Left colon (tissue), 2 donors: ENCODE data around the gene LMO4. TPM values are rescaled to one million over a fixed set of nuclear protein-coding genes. Genes with fewer than 3 reads are reported as not detected.
A peak's percentile ranks its signal among the peaks of the same experiment; 100 is the strongest.

ENCODE experiments used
- ATAC-seq: fragments of 200-7000 bp; cut with Tn5 transposase; one replicate; pipeline ENCODE4 v1.9.1; 2020; ENCODE audit warnings: mild to moderate bottlenecking, moderate library complexity
- DNase-seq, 2 donors: peaks; one replicate each; pipeline ENCODE4 v3.0.0-alpha.2; 2020
- intact Hi-C, 2 donors: fragments of 100-400 bp; cut with DNase I in 1 of 2; cut with micrococcal nuclease in 1 of 2; formaldehyde crosslinking; loops; one replicate each; pipeline versions ENCODE4 v1.11.2 to v1.14.0; 2022; cut with DNase I, micrococcal nuclease
- total RNA-seq, 2 donors: library from RNA; stranded (reverse); fragmentation: NEBNext Ultra II Directional; extraction: Animal tissue kit (Norgen Biotek cat#: 25700); gene quantifications; one replicate each; pipeline ENCODE4 v1.2.1, GENCODE V29; 2021
- donor health status: DM: no; HTN: no; CAD: no.
- donor health status: DM: yes; HTN: yes; CAD: no.

Gene LMO4
- total RNA-seq, 2 donors from 2014 or later = 20.3 to 32.4 TPM

GRCh38 chr1:87346130-87346814 lies 17.6 kb downstream of the LMO4 start:
- no peak for DNase-seq
- ATAC-seq = peak; percentile 48
- intact Hi-C loops = no loop called here

DNA sequence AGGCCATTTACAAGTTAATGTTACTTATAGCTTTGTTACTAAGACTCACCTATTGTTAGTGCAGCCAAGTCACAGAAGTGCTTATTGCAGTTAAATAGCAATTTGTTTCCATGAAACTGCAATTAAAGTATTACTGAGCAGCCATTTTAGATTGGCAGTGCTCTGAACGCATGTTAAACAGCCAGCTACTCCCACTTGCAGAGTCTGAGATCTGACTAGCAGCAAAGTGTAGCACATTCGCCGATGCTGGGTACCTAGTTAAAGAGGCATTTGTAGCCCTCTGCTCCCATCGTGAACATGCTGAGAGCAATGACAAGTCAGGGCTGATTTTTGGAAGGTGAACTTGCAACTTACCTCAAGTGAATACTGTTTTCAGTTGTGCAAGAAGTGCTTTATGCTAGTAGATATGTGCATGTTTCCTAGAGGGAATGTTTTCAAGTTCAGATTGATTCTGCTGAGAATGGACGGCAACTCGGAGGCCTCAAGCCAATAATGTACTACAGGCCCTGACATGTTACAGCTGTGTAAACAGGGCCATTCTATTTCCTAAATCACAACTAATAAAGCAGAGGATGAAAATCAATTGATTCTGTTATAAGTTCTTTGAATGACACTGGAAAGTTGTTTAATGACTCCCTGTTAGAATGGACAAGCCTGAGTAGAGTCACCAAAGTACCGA lies 19.8 kb downstream of the LMO4 start:
- DNase-seq = no peak
- ATAC-seq = no peak
- intact Hi-C loops = no loop called here

- intact Hi-C loops = no loop called here
- no peak for DNase-seq
- no peak for ATAC-seq
Observed at GRCh38 chr1:87349036-87349435, 20.4 kb downstream of the LMO4 start.

DNA sequence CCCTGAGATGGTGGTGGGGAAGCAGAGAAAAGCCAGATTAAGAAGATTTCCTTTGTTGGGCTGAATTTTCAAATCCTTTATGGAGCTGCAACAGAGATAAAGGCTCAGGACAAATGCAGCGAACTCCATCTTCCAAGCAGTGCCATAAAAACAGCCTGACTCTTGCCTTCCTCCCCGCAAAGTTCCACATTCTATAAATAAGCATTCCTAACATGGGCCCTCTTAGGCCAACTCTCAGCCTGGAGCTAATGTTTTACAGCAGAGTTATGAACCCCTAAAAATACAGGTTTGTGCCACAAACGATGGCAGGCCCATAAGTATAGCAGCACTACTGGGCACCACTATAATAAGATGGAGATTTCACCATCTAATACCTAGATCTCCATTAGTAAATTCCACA lies 27.2 kb downstream of the LMO4 start:
- intact Hi-C loops = no loop called here
- no peak for DNase-seq
- no peak for ATAC-seq

DNA sequence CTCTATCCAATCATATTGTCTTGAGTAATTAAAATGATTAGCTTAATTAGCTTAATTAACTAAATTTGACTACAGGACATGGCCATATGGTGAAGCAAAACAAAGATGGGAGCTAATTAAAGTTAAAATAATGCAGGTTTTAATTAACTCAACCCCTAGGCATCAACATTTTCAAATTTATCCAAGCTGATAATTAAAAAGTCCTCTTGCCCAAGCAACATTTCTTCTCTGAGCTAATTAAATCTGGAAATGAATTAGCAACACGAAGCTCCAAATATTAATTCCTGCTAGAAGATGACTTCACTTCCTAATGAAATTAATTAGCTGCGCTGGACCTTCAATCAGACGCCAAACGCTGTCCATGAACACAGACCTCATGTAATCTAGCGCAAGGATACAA lies 27.9 kb downstream of the LMO4 start:
- intact Hi-C loops = no loop called here
- DNase-seq (no peak), ATAC-seq (no peak)

DNA sequence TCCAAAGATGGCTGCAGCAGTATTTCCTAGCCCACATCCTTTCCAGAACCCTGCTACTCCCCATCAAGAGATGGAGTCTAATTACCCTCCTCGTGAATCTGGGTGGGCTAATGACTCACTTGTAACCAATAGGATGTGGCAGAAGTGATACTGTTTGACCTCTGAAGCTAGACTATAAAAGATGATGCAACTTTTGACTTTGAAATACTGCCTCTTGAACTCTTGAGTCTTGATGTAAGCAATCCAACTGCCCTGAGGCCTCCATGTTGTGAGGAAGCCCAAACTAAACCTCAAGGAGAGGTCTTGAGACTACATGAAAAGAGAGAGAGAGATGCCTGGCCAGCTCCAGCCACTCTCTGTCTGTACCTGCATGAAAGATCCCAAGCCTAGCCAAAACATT lies 29.5 kb downstream of the LMO4 start:
- ATAC-seq (no peak), DNase-seq (no peak)
- intact Hi-C loops = no loop called here

GRCh38 chr1:87359586-87359985 lies 30.9 kb downstream of the LMO4 start:
- ATAC-seq (no peak), DNase-seq (no peak)
- intact Hi-C loops = no loop called here

- no peak for ATAC-seq
- intact Hi-C loops = no loop called here
- no peak for DNase-seq
Observed at GRCh38 chr1:87362063-87362833, 33.6 kb downstream of the LMO4 start.

GRCh38 chr1:87362834-87363426 lies 34.2 kb downstream of the LMO4 start:
- DNase-seq (no peak), ATAC-seq (no peak)
- intact Hi-C loops = no loop called here

DNA sequence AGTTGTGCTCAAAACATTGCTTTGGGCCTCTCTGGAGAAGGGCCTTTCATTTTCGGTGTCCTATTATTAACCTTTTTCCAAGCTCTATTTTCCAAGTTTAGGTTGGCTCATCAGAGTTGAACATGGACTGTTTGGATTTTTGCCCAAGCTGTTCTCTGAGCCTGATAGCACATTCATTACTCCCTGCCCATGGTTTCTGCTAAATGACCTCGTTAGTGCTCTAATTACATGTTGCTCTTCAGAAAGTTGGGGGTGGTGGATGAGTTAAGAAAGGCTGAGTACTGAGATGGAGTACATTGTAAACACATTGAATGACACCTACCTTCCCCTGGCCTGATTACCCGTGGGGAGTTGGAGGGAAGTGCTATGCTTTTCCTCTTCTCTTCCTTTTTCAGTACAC lies 38.9 kb downstream of the LMO4 start:
- DNase-seq = no peak
- no peak for ATAC-seq
- intact Hi-C loops = no loop called here

DNA sequence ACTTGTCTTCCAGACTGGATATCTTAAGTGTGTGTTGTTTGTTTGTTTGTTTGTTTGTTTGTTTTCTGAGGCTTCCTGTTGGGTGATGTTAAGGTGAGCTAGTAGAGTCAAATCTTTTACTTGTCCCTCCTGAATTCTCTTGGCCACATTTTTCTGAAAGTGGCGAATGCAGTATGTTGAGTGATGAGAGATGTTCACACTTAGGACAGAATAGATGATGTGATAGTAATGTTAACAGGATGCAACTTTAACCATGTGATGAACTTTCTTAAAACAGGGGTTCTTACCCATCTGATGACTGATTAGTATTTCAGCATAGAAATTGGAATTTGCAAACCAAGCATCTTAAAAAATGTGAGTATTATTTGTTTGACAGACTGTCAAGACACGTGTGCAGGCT lies 40.2 kb downstream of the LMO4 start:
- intact Hi-C loops = no loop called here
- no peak for ATAC-seq
- no peak for DNase-seq

DNA sequence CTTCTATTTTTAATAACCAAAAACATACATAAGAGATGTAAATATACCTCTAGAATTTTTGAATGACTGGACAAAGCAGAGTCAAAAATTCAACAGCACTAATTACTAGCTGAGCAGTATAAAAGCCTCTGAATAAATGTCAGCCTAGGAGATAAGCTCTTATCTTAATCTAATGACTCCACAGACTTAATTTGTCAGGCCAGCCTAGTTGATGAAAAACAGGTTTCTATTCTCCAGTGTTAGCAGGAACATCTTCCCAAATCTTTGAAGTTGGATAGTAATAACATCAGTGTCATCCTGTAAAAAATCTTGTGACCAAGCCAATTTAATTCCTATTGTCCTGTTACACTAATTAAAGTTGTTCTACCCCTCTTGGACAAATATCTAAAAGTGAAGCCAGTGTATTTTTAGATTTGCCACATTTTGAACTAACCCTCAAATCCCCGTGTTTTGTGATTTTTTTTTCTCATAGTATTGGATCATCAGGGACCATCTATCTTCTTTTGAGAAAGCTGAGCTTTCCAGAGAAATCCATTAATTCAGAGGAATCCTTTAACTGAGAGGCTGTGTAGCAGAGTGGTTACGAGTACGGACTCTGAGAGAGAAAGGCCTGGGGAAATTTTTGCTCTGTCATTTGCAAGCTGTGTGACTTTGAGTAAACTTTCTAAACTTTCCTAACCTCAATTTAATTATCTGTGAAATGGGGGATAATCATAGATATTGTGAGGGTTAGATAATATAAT lies 41.2 kb downstream of the LMO4 start:
- DNase-seq (no peak), ATAC-seq (no peak)
- intact Hi-C loops = no loop called here

- DNase-seq (no peak), ATAC-seq (no peak)
- intact Hi-C loops = no loop called here
Observed at GRCh38 chr1:87370544-87370943, 41.9 kb downstream of the LMO4 start.

DNA sequence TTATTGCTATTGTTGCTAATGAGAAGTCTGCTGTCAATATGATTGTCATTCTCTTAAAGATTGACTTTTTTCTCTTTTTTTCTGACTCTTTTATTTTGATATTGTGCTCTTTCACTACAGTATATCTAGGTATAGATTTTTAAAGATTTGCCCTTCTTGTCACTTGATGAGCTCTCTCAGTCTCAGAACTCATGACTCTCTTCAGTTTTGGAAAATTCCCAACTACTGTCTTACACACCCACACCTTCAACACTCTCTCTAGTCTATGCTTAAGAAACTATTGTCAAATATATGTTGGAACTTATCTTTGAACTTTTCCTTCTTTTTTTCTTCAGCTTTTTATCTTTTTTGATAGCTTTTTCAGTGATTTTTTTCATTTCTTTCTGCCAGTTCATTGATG lies 50.6 kb downstream of the LMO4 start:
- DNase-seq = no peak
- no peak for ATAC-seq
- intact Hi-C loops = no loop called here

DNA sequence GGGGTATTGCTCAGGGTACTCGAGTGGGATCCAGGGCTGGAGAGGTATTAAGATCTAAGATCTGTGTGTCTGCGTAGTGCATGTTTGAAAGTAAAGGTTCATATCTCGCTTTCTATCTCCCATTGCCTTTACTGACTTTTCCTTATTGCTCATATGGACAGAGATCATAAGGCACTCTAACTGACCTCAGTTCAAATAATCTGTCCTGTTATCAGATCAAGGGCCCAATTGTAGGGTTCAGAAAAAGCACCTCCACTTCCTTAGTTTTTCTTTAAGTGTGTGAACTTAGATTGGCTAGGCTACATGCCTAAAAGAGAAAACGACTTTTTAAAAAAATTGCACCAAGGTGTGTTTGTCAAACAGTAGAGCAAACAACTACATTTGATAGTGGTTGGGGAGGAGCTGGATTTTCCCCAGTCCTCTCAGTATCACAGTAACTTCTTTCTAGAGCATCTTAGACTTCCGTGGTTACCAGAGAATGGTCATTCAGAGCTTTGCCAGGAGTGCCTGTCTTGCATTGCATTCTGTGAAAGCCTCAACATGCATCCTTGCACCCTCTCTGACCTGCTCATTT lies 57.6 kb downstream of the LMO4 start:
- ATAC-seq (peak; percentile 94), DNase-seq (no peak)
- intact Hi-C loops = no loop called here

DNA sequence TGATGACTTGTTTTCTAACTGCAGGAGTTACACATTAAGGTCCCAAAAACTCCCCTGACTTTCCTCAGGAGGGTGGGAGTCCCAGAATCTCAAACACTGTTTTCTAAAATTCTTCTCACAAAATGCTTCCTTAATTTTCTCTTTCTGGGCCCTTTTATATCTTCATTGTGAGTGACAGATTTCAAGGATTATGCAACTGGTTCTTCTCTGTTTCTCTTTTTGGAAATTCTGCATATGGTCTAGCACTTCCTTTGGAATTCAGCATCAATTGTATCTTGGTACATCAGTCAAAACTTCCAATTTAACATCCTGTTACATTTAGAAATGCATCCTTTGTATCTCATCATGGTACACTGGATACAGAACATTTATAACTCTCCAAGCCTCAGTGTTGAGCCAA lies 59.7 kb downstream of the LMO4 start:
- DNase-seq (no peak), ATAC-seq (no peak)
- intact Hi-C loops = no loop called here

DNA sequence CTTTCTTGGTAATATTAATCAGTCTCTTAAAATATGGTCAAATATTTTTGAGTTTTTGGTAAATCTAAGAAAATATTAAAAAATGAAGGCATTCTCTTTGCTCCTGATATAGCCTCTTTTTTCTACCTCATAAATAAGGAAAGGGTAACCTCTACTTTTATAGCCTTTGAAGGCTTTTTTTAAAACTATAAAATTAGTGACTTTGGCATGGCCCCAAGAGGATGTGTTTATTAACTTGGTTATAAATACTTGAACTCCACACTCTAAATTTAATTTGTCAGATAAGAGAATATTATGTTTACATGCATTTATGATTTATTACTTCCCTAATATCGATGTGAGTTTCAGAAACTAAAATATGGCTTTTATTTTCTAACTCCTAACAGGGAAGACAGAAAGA lies 60.3 kb downstream of the LMO4 start:
- intact Hi-C loops = no loop called here
- DNase-seq (no peak), ATAC-seq (no peak)

GRCh38 chr1:87389546-87389945 lies 60.9 kb downstream of the LMO4 start:
- intact Hi-C loops = no loop called here
- ATAC-seq (no peak), DNase-seq (no peak)
